Body of pancreas (tissue), 4 donors: ENCODE results near the gene RALGPS2.

ENCODE experiments used
- POLR2A ChIP-seq, 3 donors: fragments of 450-650 bp; IDR thresholded peaks; one replicate each; pipeline ENCODE4 v1.6.1; 2016; ENCODE audit warnings: antibody characterized with exemption in 3 of 3, mild to moderate bottlenecking in 2 of 3
- TF ChIP-seq, protein P1 (sequence below), 7 experiments: fragments of 450-650 bp in 4 of 7; fragments of 200-600 bp in 3 of 7; sonication (generic) in 3 of 7; IDR thresholded peaks; one replicate each; pipeline ENCODE4 v1.5.1; 2016 to 2019; ENCODE audit warnings: antibody characterized with exemption in 7 of 7

DNA sequence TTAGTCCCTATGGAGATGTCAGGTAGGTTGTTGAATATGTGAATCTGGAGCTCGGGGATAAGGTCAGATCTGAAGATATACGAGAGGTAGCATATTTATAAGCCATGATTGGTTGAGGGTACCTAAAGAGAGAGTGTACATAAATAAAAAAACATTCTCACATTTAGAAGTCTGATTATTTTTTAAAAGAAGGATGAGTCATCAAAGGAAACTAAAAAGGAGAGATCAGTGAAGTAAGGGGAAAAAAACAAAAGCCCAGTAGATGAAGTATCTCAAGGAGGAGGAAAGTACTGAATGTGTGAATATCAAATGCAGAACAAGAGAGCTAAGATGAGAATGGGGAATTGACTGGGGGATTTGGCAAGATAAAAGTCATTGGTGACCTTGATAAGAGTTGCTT is 161.5 kb downstream of the RALGPS2 start:
- TF ChIP-seq, protein P1, sequence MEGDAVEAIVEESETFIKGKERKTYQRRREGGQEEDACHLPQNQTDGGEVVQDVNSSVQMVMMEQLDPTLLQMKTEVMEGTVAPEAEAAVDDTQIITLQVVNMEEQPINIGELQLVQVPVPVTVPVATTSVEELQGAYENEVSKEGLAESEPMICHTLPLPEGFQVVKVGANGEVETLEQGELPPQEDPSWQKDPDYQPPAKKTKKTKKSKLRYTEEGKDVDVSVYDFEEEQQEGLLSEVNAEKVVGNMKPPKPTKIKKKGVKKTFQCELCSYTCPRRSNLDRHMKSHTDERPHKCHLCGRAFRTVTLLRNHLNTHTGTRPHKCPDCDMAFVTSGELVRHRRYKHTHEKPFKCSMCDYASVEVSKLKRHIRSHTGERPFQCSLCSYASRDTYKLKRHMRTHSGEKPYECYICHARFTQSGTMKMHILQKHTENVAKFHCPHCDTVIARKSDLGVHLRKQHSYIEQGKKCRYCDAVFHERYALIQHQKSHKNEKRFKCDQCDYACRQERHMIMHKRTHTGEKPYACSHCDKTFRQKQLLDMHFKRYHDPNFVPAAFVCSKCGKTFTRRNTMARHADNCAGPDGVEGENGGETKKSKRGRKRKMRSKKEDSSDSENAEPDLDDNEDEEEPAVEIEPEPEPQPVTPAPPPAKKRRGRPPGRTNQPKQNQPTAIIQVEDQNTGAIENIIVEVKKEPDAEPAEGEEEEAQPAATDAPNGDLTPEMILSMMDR (IDR thresholded peaks at IDR 0.05): no peak
- TF ChIP-seq POLR2A (IDR thresholded peaks at IDR 0.05): no peak
